ENCODE results near the gene CENPX. TPM values are rescaled to one million over a fixed set of nuclear protein-coding genes. Genes with fewer than 3 reads are reported as not detected.
A peak's percentile ranks its signal among the peaks of the same experiment; 100 is the strongest.

The CENPX gene
- total and polyA plus RNA-seq, 2 of the 13 experiments (the other 11 are each of a cell fraction or from before 2014, with no cell fraction given), result 92.7 to 170 TPM

- TF ChIP-seq ZNF362 (CRISPR knock-in tag; IDR thresholded peaks at IDR 0.05; ENCODE audit: borderline replicate concordance) (no peak), GABPA (IDR thresholded peaks at IDR 0.05; ENCODE audit: low read depth, low read length) (no peak), GABPA (CRISPR knock-in tag; IDR thresholded peaks at IDR 0.05; ENCODE audit: low read depth) (no peak), SP4 (CRISPR knock-in tag; IDR thresholded peaks at IDR 0.05) (no peak; the same call in none of the 2 replicates), GATA4 (IDR thresholded peaks at IDR 0.05; ENCODE audit: borderline replicate concordance, low read depth) (no peak), HES4 (CRISPR knock-in tag; IDR thresholded peaks at IDR 0.05; ENCODE audit: borderline replicate concordance) (no peak), ZHX1 (CRISPR knock-in tag; IDR thresholded peaks at IDR 0.05; ENCODE audit: low read depth) (0 out of 2 replicates have a peak, but pooled peaks have one; percentile 82), ZNF276 (CRISPR knock-in tag; IDR thresholded peaks at IDR 0.05; ENCODE audit: low read depth) (0 out of 2 replicates have a peak, but pooled peaks have one; percentile 26), ZNF225 (CRISPR knock-in tag; IDR thresholded peaks at IDR 0.05) (no peak), RBM39 (IDR thresholded peaks at IDR 0.05; ENCODE audit: low read depth, low read length, poor library complexity, severe bottlenecking) (no peak), ZNF12 (CRISPR knock-in tag; IDR thresholded peaks at IDR 0.05) (no peak), DNMT3B (CRISPR knock-in tag; conservative IDR thresholded peaks at IDR 0.05) (no peak), NFKBIZ (CRISPR knock-in tag; IDR thresholded peaks at IDR 0.05) (0 out of 2 replicates have a peak, but pooled peaks have one; percentile 38), NR2C2 (CRISPR knock-in tag; IDR thresholded peaks at IDR 0.05; ENCODE audit: borderline replicate concordance) (no peak), ZBTB20 (CRISPR knock-in tag; IDR thresholded peaks at IDR 0.05; ENCODE audit: borderline replicate concordance, low read depth) (peak; percentile 37; the same call in 1 of the 2 replicates), CSRNP2 (CRISPR knock-in tag; conservative IDR thresholded peaks at IDR 0.05; ENCODE audit: low read depth) (no peak), TBP (CRISPR knock-in tag; IDR thresholded peaks at IDR 0.05) (no peak), HDAC6 (IDR thresholded peaks at IDR 0.05; ENCODE audit: low read depth, low read length) (no peak), ZSCAN25 (CRISPR knock-in tag; IDR thresholded peaks at IDR 0.05) (peak; percentile 29; the same call in 1 of the 2 replicates), FOXP1 (IDR thresholded peaks at IDR 0.05) (no peak), FOXP1 (CRISPR knock-in tag; IDR thresholded peaks at IDR 0.05) (no peak), MEIS1 (CRISPR knock-in tag; IDR thresholded peaks at IDR 0.05; ENCODE audit: borderline replicate concordance) (no peak; the same call in 1 of the 2 replicates), POLR2G (IDR thresholded peaks at IDR 0.05; ENCODE audit: low read depth, low read length) (peak; percentile 37; the same call in 1 of the 2 replicates)
These were observed 28.3 kb upstream of the CENPX start (continued) for GRCh38 chr17:82050761-82051641.

All from HepG2 (cell line).